ENCODE results near the gene LGR5. TPM values are rescaled to one million over a fixed set of nuclear protein-coding genes. Genes with fewer than 3 reads are reported as not detected.

Gene LGR5
- polyA plus RNA-seq, 1 donor (not counting 4 experiments of a cell fraction or from before 2014, with no cell fraction given) = 0.05 TPM

GRCh38 chr12:71521125-71521524, 81.5 kb downstream of the LGR5 start:
- no peaks in the 10 kb centered on the region for H3K27me3 ChIP-seq (ENCODE audit: control insufficient read depth, extremely low read depth, insufficient read depth, low read length)
- no peak overlapping the region for H3K4me3 ChIP-seq (ENCODE audit: control insufficient read depth in 2 of 3, extremely low read depth in 1 of 3, insufficient read depth in 2 of 3, low read depth in 1 of 3, low read length in 3 of 3)
- no peak for FAIRE-seq

DNA sequence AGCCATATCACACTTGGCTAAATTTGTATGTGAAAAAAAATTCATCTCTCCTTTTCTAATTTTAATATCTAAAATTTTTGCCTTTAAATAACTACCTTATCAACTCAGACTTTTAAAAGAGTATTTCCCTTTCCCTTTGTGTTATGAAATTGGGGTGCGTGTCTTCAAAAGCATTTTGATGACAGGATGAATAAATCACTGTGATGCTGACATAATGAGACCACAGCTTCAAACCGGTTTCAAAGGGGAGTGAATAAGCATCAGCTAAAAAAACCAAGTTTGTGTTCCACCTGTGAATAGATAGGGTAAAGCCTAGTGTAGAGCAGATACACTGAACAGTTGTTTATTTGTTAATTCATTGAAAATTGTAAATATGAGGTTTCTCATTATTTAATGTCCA, 85.0 kb downstream of the LGR5 start:
- no peaks in the 10 kb centered on the region for H4K20me1 ChIP-seq (ENCODE audit: control insufficient read depth, extremely low read depth, insufficient read depth, low read length)
- dilution Hi-C loops (cut with MboI; ENCODE audit: extremely low pct_ligation_motif_present, low sequenced_read_pairs) = no loop called here
- DNase-seq (ENCODE audit: low read depth, low spot score) = no peak
- H3K36me3 ChIP-seq (ENCODE audit: control insufficient read depth in 2 of 2, extremely low read depth in 1 of 2, insufficient read depth in 2 of 2, low read length in 2 of 2) = no peaks in the 10 kb centered on the region
- TF ChIP-seq EZH2 (IDR thresholded peaks at IDR 0.05; ENCODE audit: low read length) (no peak), CTCF (optimal IDR thresholded peaks at IDR 0.05 in 1 of 3, IDR thresholded peaks at IDR 0.05 in 1 of 3, conservative IDR thresholded peaks at IDR 0.05 in 1 of 3; ENCODE audit: extremely low read depth in 1 of 3, insufficient read depth in 2 of 3, low read length in 3 of 3) (no peak)
- no peaks in the 10 kb centered on the region for H3K9me3 ChIP-seq (ENCODE audit: control insufficient read depth, low read depth, low read length)
- no peak overlapping the region for H3K4me3 ChIP-seq (ENCODE audit: control insufficient read depth in 2 of 3, extremely low read depth in 1 of 3, insufficient read depth in 2 of 3, low read depth in 1 of 3, low read length in 3 of 3)
- no peaks in the 10 kb centered on the region for H3K27me3 ChIP-seq (ENCODE audit: control insufficient read depth, extremely low read depth, insufficient read depth, low read length)
- no peak overlapping the region for H2AFZ ChIP-seq (ENCODE audit: control insufficient read depth, low read length)
- no peaks in the 10 kb centered on the region for H3K4me1 ChIP-seq (ENCODE audit: control insufficient read depth, extremely low read depth, insufficient read depth, low read length)
- H3K4me2 ChIP-seq (ENCODE audit: control insufficient read depth, extremely low read depth, insufficient read depth, low read depth, low read length) = no peak overlapping the region
- no peak for FAIRE-seq
- H3K27ac ChIP-seq (ENCODE audit: control insufficient read depth, insufficient read depth, low read length) = no peak overlapping the region
- no peak overlapping the region for H3K9ac ChIP-seq (ENCODE audit: control insufficient read depth, extremely low read depth, insufficient read depth, low read length)
- no peaks in the 10 kb centered on the region for H3K9me1 ChIP-seq (ENCODE audit: control insufficient read depth, extremely low read depth, insufficient read depth, low read length)
- no peaks in the 10 kb centered on the region for H3K79me2 ChIP-seq (ENCODE audit: control insufficient read depth, insufficient read depth, low read length)

More at GRCh38 chr12:71521125-71521524, 81.5 kb downstream of the LGR5 start:
- H3K79me2 ChIP-seq (ENCODE audit: control insufficient read depth, insufficient read depth, low read length) = no peaks in the 10 kb centered on the region
- H3K9me1 ChIP-seq (ENCODE audit: control insufficient read depth, extremely low read depth, insufficient read depth, low read length) = no peaks in the 10 kb centered on the region
- no peak overlapping the region for H3K27ac ChIP-seq (ENCODE audit: control insufficient read depth, insufficient read depth, low read length)
- H4K20me1 ChIP-seq (ENCODE audit: control insufficient read depth, extremely low read depth, insufficient read depth, low read length) = no peaks in the 10 kb centered on the region
- no peak overlapping the region for H2AFZ ChIP-seq (ENCODE audit: control insufficient read depth, low read length)
- no peak overlapping the region for H3K4me2 ChIP-seq (ENCODE audit: control insufficient read depth, extremely low read depth, insufficient read depth, low read depth, low read length)
- no peak overlapping the region for H3K9ac ChIP-seq (ENCODE audit: control insufficient read depth, extremely low read depth, insufficient read depth, low read length)
- DNase-seq (ENCODE audit: low read depth, low spot score) = no peak
- no peaks in the 10 kb centered on the region for H3K36me3 ChIP-seq (ENCODE audit: control insufficient read depth in 2 of 2, extremely low read depth in 1 of 2, insufficient read depth in 2 of 2, low read length in 2 of 2)
- no peak for TF ChIP-seq CTCF (optimal IDR thresholded peaks at IDR 0.05 in 1 of 3, IDR thresholded peaks at IDR 0.05 in 1 of 3, conservative IDR thresholded peaks at IDR 0.05 in 1 of 3; ENCODE audit: extremely low read depth in 1 of 3, insufficient read depth in 2 of 3, low read length in 3 of 3)
- no peak for TF ChIP-seq EZH2 (IDR thresholded peaks at IDR 0.05; ENCODE audit: low read length)
- no peaks in the 10 kb centered on the region for H3K9me3 ChIP-seq (ENCODE audit: control insufficient read depth, low read depth, low read length)
- dilution Hi-C loops (cut with MboI; ENCODE audit: extremely low pct_ligation_motif_present, low sequenced_read_pairs) = no loop called here
- H3K4me1 ChIP-seq (ENCODE audit: control insufficient read depth, extremely low read depth, insufficient read depth, low read length) = no peaks in the 10 kb centered on the region
